ENCODE results near the gene AMZ1.
"Not testable (repeated sequence)": the region's sequence is repeated elsewhere in the genome, so short reads cannot be mapped to it uniquely, and the experiment has no call there.

The AMZ1 gene

DNA sequence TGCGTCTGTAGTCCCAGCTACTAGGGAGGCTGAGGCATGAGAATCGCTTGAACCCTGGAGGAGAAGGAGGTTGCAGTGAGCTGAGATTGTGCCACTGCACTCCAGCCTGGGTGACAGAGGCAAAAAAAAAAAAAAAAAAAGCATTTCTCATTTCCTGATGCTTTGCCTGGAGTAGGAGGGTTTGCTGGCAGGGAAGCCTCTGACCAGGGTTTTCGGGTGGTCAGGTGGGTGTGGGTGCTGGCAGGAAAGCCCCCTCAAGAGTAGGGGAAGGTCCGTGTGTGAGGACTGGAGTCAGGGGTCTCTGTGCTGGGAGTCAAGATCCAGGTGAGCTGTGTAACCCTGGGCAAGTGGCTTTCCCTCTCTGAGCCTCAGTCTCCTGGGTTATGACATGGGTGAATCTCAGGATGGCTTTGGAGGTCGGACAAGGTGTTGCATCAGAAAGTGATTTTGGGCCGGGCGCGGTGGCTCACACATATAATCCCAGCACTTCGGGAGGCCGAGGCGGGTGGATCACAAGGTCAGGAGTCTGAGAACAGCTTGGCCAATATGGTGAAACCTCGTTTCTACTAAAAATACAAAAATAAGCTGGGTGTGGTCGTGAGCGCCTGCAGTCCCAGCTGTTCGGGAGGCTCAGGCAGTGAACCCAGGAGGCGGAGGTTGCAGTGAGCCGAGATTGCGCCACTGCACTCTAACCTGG, 3.2 kb downstream of the AMZ1 start:
- no peak for DNase-seq (ENCODE audit: low spot score)

- DNase-seq (ENCODE audit: low spot score) = not testable (repeated sequence)
Measured at GRCh38 chr7:2691932-2692439, 4.0 kb downstream of the AMZ1 start.

DNA sequence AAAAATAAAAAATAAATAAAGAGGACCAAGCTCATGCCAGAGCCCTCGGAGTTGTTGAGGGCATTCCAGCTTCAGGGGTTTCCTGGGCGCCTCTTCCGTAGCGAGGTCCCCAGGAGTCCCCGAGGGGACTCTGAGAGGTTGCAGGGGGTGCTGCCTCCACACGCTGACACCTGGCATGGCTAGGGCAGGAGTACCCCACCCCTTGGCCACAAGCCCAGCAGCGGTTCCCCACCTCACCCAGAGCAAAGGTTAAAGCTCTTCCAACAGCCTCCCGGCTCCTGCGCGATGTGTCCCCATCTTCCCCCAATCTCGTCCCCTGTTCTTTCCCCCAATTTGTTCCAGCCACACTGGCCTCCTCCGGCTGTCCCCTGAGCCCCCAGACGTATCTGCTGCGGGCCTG, 4.5 kb downstream of the AMZ1 start:
- no peak for DNase-seq (ENCODE audit: low spot score)

GRCh38 chr7:2693420-2694121, 5.6 kb downstream of the AMZ1 start:
- DNase-seq (ENCODE audit: low spot score) = not testable (repeated sequence)

DNA sequence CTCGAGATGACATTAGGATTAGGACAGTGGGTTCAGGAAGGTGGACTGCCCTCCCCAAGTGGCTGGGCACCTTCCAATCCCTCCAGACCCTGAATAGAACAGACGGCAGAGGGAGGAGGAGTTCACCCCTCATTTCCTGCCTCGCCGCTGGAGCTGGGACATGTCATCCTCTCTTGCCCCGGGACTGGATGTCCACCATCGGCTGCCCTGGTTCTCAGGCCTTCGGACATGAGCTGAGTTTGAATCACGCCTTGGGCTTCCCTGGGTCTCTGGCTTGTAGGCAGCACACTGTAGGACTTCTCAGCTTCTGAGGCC, 6.1 kb downstream of the AMZ1 start:
- DNase-seq (ENCODE audit: low spot score) = not testable (repeated sequence)

GRCh38 chr7:2698581-2699288, 10.7 kb downstream of the AMZ1 start:
- DNase-seq (ENCODE audit: low spot score) = no peak

DNA sequence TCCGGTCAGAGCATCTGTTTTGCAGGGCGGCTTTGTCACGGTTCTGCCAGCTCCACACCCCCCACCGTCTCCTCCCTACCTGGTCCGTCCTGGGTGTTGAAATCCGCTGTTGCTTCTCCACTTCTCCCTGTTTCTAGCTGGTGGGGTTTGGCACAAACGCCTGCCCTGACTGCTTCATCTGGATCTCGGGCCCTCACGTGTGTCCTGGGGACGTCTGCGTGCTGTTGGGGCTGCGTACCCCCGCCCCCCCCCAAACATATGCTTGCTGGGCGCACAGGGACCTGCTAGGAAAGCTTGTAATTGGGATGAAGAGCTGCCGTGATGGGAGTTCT, 11.3 kb downstream of the AMZ1 start:
- DNase-seq (ENCODE audit: low spot score) = no peak

DNA sequence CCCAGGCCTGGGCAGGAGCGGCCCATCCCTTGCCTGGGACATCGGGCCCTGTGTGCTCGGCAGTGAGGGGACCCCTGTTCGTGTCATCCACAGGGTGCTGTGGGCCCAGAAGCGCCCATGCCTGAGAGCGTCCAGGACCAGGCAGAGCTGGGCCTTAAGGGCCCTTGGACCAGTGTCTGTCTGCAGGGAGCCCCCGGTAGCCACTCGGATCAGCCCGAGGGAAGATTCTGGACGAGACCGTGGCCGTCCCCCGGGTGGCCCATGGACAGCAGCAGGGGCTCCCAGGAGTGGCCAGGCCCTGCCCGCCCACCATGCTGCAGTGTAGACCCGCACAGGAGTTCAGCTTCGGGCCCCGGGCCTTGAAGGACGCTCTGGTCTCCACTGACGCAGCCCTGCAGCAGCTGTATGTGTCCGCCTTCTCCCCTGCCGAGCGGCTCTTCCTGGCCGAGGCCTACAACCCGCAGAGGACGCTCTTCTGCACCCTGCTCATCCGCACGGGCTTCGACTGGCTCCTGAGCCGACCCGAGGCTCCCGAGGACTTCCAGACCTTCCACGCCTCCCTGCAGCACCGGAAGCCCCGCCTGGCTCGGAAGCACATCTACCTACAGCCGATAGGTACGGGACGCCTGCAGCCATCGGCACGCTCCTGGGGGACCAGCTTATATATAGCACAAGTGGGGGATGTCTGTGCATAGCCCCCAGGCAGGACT, 12.3 kb downstream of the AMZ1 start:
- no peak for DNase-seq (ENCODE audit: low spot score)

GRCh38 chr7:2701424-2701823, 13.4 kb downstream of the AMZ1 start:
- DNase-seq (ENCODE audit: low spot score) = no peak

- DNase-seq (ENCODE audit: low spot score) = no peak
Measured at GRCh38 chr7:2701832-2702593, 14.0 kb downstream of the AMZ1 start.

- DNase-seq (ENCODE audit: low spot score) = no peak
Measured at GRCh38 chr7:2702594-2702957, 14.6 kb downstream of the AMZ1 start.

DNA sequence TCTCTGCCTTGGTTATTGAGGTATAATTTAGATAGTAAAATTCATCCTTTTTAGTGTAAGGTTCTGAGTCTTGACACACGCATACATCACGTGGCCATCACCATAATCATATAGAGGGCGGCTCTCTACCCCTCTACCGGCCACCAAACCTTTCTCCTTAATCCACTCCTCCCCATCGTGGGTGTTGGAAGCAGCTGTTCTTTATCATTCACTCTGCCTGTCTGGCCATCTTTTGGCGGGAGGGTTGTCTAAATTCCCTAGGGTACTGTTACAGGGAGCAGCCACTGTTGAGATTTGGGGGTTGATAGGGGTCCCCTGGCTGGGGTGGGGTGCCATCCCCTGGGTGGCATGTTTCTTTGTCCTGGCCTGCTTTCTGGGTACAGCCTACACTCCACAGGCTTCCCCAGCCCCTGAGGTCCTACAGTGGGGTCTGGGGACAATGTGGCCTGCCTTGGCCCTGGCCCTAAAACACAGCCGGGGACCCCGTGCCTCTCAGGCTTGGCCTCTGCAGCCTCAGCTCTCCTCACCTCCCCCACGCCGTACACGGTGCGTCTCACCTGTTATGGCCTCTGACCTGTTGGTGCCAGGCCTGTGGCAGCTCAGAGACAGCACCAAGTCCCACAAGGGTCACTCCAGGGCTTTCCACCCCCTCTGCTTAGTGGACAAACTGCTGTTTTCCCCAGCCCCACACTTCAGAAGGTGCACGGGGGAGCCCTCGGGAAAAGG, 17.5 kb downstream of the AMZ1 start:
- no peak for DNase-seq (ENCODE audit: low spot score)

DNA sequence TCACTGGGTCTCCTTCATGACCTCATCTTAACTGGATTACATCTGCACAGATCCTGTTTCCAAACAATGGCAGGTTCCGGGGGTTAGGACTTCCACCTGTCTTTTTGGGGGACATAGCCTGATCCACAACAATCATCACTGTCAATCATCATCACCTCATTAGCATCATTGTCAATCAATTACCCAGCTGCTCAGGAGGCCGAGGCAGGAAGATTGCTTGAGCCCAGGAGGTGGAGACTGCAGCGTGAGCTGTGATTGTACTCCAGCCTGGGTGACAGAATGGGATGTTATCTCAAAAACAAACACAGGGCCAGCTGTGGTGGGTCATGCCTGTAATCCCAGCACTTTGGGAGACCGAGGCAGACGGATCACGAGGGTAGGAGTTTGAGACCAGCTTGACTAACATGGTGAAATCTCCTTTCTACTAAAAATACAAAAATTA, 18.7 kb downstream of the AMZ1 start:
- peak; percentile 72 for DNase-seq (ENCODE audit: low spot score)

DNA sequence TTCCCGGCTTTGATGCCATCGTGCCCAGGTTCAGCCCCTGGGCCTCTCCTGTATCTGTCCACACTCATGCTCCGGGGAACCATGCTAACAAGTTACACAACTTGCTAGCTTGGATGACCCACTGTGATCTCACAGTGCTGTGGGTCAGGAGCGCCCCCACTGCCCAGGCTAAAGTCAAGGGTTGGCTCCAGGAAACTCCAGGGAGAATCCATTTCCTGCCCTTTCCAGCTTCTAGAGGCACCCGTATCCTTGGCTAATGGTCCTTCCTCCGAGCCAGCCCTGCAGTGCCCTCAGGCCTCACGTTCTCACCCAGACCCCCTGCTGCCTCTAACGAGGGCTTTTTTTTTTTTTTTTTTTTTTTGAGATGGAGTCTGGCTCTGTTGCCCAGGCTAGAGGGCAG, 19.5 kb downstream of the AMZ1 start:
- DNase-seq (ENCODE audit: low spot score) = no peak

DNA sequence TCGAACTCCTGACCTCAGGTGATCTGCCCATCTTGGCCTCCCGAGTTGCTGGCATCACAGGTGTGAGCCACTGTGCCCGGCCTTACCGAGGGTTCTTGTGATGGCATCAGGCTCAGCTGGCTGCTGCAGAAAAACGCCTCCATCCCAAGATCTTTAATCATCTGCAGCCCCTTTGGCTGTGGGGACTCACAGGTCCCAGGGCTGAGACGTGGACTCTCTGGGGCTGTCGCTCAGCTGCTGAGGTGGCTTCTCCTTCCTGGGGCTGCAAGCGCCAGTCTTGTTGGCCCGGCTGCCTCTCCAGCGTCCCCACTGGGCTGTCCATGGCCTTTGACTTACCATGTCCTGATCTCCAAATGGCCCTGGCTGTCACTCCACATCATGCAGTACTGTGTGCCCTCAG, 20.0 kb downstream of the AMZ1 start:
- DNase-seq (ENCODE audit: low spot score) = no peak

- DNase-seq (ENCODE audit: low spot score) = no peak
Measured at GRCh38 chr7:2708547-2709310, 20.7 kb downstream of the AMZ1 start.

DNA sequence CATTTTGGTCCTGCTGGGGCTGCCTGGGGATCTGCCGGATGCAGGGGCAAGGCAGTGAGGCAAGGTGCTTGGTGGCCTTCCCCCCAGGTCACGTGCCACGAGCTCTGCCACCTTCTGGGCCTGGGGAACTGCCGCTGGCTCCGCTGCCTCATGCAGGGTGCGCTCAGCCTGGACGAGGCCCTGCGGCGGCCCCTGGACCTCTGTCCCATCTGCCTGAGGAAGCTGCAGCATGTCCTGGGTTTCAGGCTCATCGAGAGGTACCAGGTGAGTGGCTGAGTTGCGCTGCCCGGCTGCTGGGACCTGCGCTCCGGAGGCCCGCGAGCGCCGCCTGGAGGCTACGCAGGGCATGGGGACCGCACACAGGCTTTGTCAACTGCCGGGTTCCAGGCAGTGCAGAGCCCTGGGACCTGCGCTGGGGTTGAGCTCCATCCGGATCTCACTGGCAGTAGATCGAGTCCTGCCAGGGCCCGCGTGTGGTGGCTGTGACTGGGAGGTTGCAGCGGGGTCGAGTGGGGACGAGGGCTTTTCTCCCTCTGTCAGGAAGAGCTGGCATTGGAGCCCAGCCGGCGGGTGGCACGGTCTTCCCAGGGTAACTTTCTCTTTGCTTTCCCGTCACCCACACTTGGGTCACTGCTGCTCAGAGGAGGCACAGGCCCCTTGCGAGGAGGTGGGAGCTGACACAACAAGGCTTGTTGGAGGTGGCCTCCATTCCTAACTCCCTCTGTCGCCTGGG, 21.7 kb downstream of the AMZ1 start:
- DNase-seq (ENCODE audit: low spot score) = no peak

- no peak for DNase-seq (ENCODE audit: low spot score)
Measured at GRCh38 chr7:2710286-2710655, 22.3 kb downstream of the AMZ1 start.

DNA sequence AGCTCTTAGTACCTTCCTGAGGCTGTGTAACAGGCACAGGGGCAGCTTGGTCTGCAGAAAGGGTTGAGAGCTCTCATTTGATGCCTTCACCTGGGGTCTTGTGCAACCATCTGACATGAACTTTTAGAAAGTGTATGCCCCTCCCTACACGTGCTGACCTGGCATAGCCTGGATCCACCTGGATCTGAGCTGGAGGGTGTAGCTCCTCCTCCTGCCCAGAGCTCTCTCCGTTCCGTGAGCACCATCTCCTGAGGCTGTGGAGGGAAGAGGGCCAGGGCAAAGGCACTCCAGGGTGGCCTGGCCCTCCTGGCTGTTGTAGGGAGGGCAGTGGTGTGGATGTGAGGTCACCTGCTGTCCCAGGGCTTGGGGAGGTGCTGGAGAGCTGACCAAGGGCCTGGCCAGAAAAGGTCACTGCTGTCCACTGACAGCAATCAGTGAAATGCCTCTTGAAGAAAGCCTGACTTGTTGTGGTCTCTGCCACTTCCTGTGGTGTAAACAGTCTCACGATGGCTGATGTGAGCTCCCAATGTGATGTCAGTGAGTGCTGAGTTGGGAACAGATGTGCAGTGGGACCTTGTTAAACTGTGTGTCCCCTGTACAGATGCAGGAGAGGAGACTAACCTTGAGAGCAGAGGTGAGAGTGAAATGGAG, 23.0 kb downstream of the AMZ1 start:
- no peak for DNase-seq (ENCODE audit: low spot score)

Measured in SK-N-DZ (cell line).